Fibroblast of the aortic adventitia (primary cell): ENCODE measurements around the gene NFAM1. TPM values are rescaled to one million over a fixed set of nuclear protein-coding genes. Genes with fewer than 3 reads are reported as not detected.

Experiments
- DNase-seq: peaks from one replicate; pipeline ENCODE4 v3.0.0-alpha.2; 2010; ENCODE audit warnings: low read depth
- H3K4me3 ChIP-seq: 2 replicates; pipeline ENCODE4 v1.5.1; 2011; ENCODE audit warnings: low read depth, mild to moderate bottlenecking, control low read depth, low read length, moderate library complexity
- CTCF ChIP-seq: IDR thresholded peaks from 2 replicates; pipeline ENCODE4 v1.5.1; 2011; ENCODE audit warnings: mild to moderate bottlenecking, low read length, control low read depth, inconsistent platforms; ENCODE audit not compliant: insufficient read depth
- total RNA-seq: library from RNA; depleted of rRNA; stranded (reverse); fragments of >200 nt; gene quantifications from 2 replicates; pipeline ENCODE4 v1.2.3, GENCODE V29; 2012; ENCODE audit warnings: low replicate concordance

NFAM1 gene
- total RNA-seq, 1 donor = not detected

GRCh38 chr22:42397332-42398249, 34.6 kb downstream of the NFAM1 start:
- DNase-seq = no peak
- TF ChIP-seq CTCF = no peak
- no peak overlapping the region for H3K4me3 ChIP-seq

GRCh38 chr22:42396621-42397331, 35.4 kb downstream of the NFAM1 start:
- H3K4me3 ChIP-seq = no peak overlapping the region
- no peak for DNase-seq
- no peak for TF ChIP-seq CTCF

GRCh38 chr22:42389143-42389542, 43.1 kb downstream of the NFAM1 start:
- no peak for TF ChIP-seq CTCF
- no peak for DNase-seq
- no peak overlapping the region for H3K4me3 ChIP-seq

GRCh38 chr22:42388130-42388797, 43.9 kb downstream of the NFAM1 start:
- H3K4me3 ChIP-seq = no peak overlapping the region
- TF ChIP-seq CTCF = no peak
- DNase-seq = no peak

- TF ChIP-seq CTCF = no peak
- no peak overlapping the region for H3K4me3 ChIP-seq
- no peak for DNase-seq
Measured at GRCh38 chr22:42387631-42388030, 44.6 kb downstream of the NFAM1 start.

- H3K4me3 ChIP-seq = no peak overlapping the region
- TF ChIP-seq CTCF = no peak
- no peak for DNase-seq
Measured at GRCh38 chr22:42385696-42386095, 46.5 kb downstream of the NFAM1 start.
